Testis (tissue), 3 donors: ENCODE results near the gene PEX11G. TPM values are rescaled to one million over a fixed set of nuclear protein-coding genes. Genes with fewer than 3 reads are reported as not detected.

Experiments
- DNase-seq: peaks from one replicate; pipeline ENCODE4 v3.0.0-alpha.2; 2019
- H3K27ac ChIP-seq, 2 donors: fragments of 200-600 bp; sonication (generic); one replicate each; pipeline ENCODE4 v1.5.1; 2019
- H3K27me3 ChIP-seq: fragments of 200-600 bp; sonication (generic); one replicate; pipeline ENCODE4 v1.5.1; 2019
- H3K36me3 ChIP-seq: fragments of 200-600 bp; sonication (generic); one replicate; pipeline ENCODE4 v1.5.1; 2017; ENCODE audit warnings: low read depth; ENCODE audit errors: missing control alignments
- H3K4me1 ChIP-seq: fragments of 200-600 bp; sonication (generic); one replicate; pipeline ENCODE4 v1.5.1; 2019
- H3K4me3 ChIP-seq, 2 donors: fragments of 200-600 bp; sonication (generic); one replicate each; pipeline ENCODE4 v1.5.1; 2017 to 2019
- H3K9me3 ChIP-seq: fragments of 200-600 bp; sonication (generic); one replicate; pipeline ENCODE4 v1.5.1; 2017
- CTCF ChIP-seq, 3 experiments: fragments of 450-650 bp in 2 of 3; fragments of 200-600 bp in 1 of 3; sonication (generic) in 1 of 3; IDR thresholded peaks; one replicate each; pipeline ENCODE4 v1.5.1; 2016 to 2019; ENCODE audit warnings: antibody characterized with exemption in 3 of 3, mild to moderate bottlenecking in 2 of 3, moderate library complexity in 1 of 3
- POLR2A ChIP-seq: fragments of 450-650 bp; IDR thresholded peaks from one replicate; pipeline ENCODE4 v1.6.1; 2017; ENCODE audit warnings: antibody characterized with exemption, mild to moderate bottlenecking, moderate library complexity
- WGBS, 2 donors: methylation state at CpG; one replicate each; pipeline ENCODE4 v1.1.5; 2018; 5-methylcytosine and 5-hydroxymethylcytosine counted together
- intact Hi-C: fragments of 100-400 bp; cut with DNase I; formaldehyde crosslinking; loops from one replicate; pipeline ENCODE4 v1.15.1; 2023; ENCODE audit warnings: low total_unique reads
- polyA plus RNA-seq: library from polyadenylated mRNA; stranded (reverse); fragments of 350-450 nt; fragmentation: Illumina TruSeq; extraction: RNeasy Lipid Tissue Mini Kit (QIAGEN cat#74804); gene quantifications from one replicate; pipeline ENCODE4 v1.2.3, GENCODE V29; 2014; ENCODE audit warnings: low read depth, low replicate concordance; ENCODE audit not compliant: insufficient read depth
- total RNA-seq, 2 donors: library from RNA; depleted of rRNA; stranded (reverse); fragments of >200 nt; gene quantifications; one replicate each; pipeline ENCODE4 v1.2.3, GENCODE V29; 2016

Gene PEX11G
- total and polyA plus RNA-seq, 3 donors from 2014 or later = 12.3 to 26.0 (median 20.9) TPM

- intact Hi-C loops = no loop called here
- Histone ChIP-seq H3K4me3 (no peak overlapping the region), H3K27me3 (no peaks in the 10 kb centered on the region), H3K27ac (no peak overlapping the region), H3K36me3 (no peaks in the 10 kb centered on the region), H3K4me1 (no peaks in the 10 kb centered on the region), H3K9me3 (no peaks in the 10 kb centered on the region)
- DNase-seq = no peak
- TF ChIP-seq POLR2A = no peak
- TF ChIP-seq CTCF (IDR thresholded peaks at IDR 0.05) = no peak
- 82 to 89% methylated on average over 31 to 41 of the region's 42 CpGs for WGBS, 2 donors
These were observed 16.9 kb downstream of the PEX11G start for GRCh38 chr19:7471696-7472615.

- DNase-seq = no peak
- Histone ChIP-seq H3K4me1 (no peaks in the 10 kb centered on the region), H3K9me3 (no peaks in the 10 kb centered on the region), H3K27me3 (no peaks in the 10 kb centered on the region), H3K36me3 (no peaks in the 10 kb centered on the region), H3K4me3 (no peak overlapping the region), H3K27ac (no peak overlapping the region)
- 91 to 92% methylated on average over 21 to 31 of the region's 31 CpGs for WGBS, 2 donors
- intact Hi-C loops = no loop called here
- TF ChIP-seq CTCF (IDR thresholded peaks at IDR 0.05) = no peak
- TF ChIP-seq POLR2A = no peak
These were observed 18.1 kb downstream of the PEX11G start for GRCh38 chr19:7470540-7471305.

- DNase-seq = no peak
- Histone ChIP-seq H3K4me1 (no peaks in the 10 kb centered on the region), H3K9me3 (no peaks in the 10 kb centered on the region), H3K27me3 (no peaks in the 10 kb centered on the region), H3K36me3 (no peaks in the 10 kb centered on the region), H3K27ac (no peak overlapping the region), H3K4me3 (no peak overlapping the region)
- 87 to 89% methylated on average over 14 to 31 of the region's 31 CpGs for WGBS, 2 donors
- intact Hi-C loops = no loop called here
- no peak for TF ChIP-seq CTCF (IDR thresholded peaks at IDR 0.05)
- TF ChIP-seq POLR2A = no peak
These were observed 19.1 kb downstream of the PEX11G start for GRCh38 chr19:7469669-7470285.

GRCh38 chr19:7468840-7469239 lies 20.0 kb downstream of the PEX11G start:
- H3K4me3 ChIP-seq = no peak overlapping the region
- no peaks in the 10 kb centered on the region for H3K27me3 ChIP-seq
- WGBS, 2 donors = 80 to 93% methylated on average over 1 to 19 of the region's 24 CpGs
- no peak overlapping the region for H3K27ac ChIP-seq
- H3K4me1 ChIP-seq = no peaks in the 10 kb centered on the region
- no peaks in the 10 kb centered on the region for H3K36me3 ChIP-seq
- intact Hi-C loops = no loop called here
- DNase-seq = no peak
- TF ChIP-seq POLR2A = no peak
- no peaks in the 10 kb centered on the region for H3K9me3 ChIP-seq
